GM19238 (cell line): ENCODE data around the gene ZBTB7B.

ENCODE experiments used
- DNase-seq: peaks from one replicate; pipeline ENCODE4 v3.0.0; 2011; ENCODE audit warnings: low spot score; ENCODE audit not compliant: insufficient read length

The ZBTB7B gene

GRCh38 chr1:155057104-155057503 is 54.5 kb downstream of the ZBTB7B start:
- DNase-seq: no peak

DNA sequence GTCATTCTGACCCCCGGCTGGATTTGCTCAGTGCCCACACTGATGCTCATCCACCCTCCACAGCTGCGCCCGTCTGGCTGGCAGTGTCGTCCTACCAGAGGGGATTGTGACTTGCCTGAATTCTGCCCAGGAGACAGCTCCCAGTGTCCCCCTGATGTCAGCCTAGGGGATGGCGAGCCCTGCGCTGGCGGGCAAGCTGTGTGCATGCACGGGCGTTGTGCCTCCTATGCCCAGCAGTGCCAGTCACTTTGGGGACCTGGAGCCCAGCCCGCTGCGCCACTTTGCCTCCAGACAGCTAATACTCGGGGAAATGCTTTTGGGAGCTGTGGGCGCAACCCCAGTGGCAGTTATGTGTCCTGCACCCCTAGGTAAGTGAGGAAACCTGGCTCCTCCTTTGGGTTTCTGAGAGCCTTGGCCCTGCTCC is 55.2 kb downstream of the ZBTB7B start:
- DNase-seq: no peak

DNA sequence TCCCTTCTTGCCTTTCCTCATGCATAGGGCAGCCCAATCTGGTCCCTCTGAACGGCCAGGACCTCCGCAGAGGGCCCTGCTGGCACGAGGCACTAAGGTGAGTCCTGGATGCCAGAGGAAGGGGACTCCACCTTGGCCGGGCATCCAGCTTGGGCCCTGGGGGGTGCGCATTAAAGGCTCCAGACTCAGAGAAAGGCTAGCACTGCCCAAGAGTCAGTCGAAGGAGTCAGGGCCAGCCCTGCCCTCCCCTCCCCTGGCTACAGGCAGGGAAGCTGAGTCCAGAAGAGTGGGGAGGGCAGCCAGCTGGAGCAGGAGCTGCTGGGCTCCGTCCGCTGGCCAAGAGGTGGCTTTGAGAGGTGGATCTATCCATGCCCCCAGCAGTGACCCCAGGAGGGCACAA is 58.1 kb downstream of the ZBTB7B start:
- no peak for DNase-seq

- DNase-seq: peak; percentile 93
These were observed 59.0 kb downstream of the ZBTB7B start for GRCh38 chr1:155061381-155062150.

DNA sequence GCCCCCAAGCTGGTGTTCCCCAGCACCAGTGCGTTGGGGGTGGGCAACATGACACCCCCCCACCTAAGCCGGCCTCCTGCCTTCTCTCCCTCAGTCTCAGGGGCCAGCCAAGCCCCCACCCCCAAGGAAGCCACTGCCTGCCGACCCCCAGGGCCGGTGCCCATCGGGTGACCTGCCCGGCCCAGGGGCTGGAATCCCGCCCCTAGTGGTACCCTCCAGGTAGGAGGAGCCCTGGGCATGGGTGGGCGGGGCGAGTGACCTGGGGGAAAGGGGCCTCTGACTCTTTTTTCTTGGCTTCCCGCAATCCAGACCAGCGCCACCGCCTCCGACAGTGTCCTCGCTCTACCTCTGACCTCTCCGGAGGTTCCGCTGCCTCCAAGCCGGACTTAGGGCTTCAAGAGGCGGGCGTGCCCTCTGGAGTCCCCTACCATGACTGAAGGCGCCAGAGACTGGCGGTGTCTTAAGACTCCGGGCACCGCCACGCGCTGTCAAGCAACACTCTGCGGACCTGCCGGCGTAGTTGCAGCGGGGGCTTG is 59.6 kb downstream of the ZBTB7B start:
- DNase-seq: no peak

DNA sequence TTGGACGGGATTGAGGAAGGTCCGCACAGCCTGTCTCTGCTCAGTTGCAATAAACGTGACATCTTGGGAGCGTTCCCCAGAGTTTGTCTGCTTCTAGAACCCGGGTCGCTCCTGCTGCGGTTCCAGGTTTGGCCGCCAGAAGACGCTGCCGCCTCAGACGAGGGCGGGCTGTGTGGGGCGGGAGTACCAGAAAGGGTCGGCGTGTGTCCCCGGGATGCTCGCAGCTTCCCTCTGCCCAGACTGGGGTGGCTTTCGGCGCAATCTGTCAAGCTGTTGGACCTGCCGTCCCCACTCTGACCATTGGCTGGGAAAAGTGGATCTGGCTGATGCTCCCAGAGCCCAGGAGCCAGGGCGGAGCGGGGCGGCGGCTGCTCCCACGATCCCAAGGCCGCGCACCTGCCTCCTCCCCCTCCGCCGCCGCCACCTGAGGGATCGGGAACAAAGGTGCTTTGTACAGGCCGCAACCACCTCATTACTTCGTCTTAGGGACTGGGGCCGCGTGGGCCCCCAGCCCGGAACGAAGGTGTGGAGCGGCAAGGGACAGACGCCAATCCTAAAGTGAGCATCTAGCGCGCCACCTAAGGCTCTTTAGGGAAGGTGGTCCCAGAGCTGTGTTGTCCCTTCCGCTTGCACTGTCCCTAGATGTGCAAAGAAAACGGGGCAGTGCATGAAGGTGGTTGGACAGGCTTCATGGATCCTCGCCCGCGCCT is 60.3 kb downstream of the ZBTB7B start:
- peak; percentile 80 for DNase-seq

DNA sequence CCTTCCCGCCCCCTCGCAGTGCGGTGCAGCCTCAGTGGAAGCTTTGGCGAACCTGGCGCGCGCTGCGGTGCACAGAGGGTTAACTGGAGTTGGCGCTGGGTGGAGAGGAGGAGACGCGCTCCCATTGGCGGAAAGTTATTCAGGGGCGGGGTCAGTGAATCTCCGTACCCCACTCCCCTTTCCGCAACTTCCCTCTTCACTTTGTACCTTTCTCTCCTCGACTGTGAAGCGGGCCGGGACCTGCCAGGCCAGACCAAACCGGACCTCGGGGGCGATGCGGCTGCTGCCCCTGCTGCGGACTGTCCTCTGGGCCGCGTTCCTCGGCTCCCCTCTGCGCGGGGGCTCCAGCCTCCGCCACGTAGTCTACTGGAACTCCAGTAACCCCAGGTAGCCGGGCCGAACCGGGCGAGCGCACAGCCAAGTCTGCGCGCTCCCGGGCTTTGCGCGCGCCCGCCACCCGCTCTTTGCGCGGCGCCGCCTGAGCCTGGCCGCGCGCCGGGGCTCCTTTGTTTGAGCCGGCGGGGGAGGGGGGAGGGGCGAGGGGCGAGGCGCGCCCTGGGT is 61.0 kb downstream of the ZBTB7B start, which contains the start of gene EFNA4:
Gene EFNA4, plus strand, starts transcription at position 191 of the 561 bp plus-strand sequence. Its CDS starts 84 bp downstream, at position 275.
- peak; percentile 93 for DNase-seq

GRCh38 chr1:155064111-155064831 is 61.7 kb downstream of the ZBTB7B start:
- DNase-seq: no peak

DNA sequence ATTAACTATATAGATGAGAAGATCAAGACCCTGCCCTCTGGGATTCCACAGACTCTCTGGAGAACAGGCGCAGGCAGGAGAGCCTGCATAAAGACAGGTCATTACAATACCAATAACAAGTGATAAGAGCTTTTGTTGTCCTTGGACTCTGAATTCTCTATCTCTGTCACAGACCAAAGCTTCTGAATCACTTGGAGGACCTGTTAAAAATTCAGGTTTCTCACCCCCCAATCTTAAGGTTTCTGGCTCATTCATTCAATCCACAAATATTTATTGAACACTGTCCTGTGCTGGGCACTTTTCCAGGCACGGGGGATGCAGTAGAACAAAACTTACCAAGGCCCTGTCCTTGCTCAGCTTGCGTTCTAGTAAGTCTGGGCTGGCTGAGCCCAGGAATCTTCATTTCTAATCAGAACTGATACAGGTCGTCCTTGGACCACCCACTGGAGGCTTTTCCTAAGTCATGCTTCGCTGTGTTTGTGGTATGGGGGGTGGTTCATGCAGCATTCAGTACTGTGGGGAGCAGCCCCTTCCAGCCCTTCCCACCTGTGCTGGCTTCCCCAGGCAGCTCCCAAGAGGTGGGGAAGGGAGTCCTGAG is 62.3 kb downstream of the ZBTB7B start:
- DNase-seq: no peak

- no peak for DNase-seq
These were observed 64.2 kb downstream of the ZBTB7B start for GRCh38 chr1:155066777-155067176.
